IPS-20b (cell line): ENCODE measurements around the gene PTOV1.

Experiments
- H3K27ac ChIP-seq: one replicate; pipeline ENCODE4 v1.5.1; 2013; ENCODE audit warnings: low read length
- H3K27me3 ChIP-seq: 2 replicates; pipeline ENCODE4 v1.6.1; 2013; ENCODE audit warnings: mild to moderate bottlenecking, low read length, inconsistent platforms; ENCODE audit not compliant: insufficient read depth
- H3K36me3 ChIP-seq: 2 replicates; pipeline ENCODE4 v1.6.1; 2013; ENCODE audit warnings: low read depth, mild to moderate bottlenecking, inconsistent platforms, low read length, moderate library complexity; ENCODE audit not compliant: insufficient read depth
- H3K4me1 ChIP-seq: 2 replicates; pipeline ENCODE4 v1.6.1; 2013; ENCODE audit warnings: mild to moderate bottlenecking, control low read depth, inconsistent platforms, low read length, moderate library complexity; ENCODE audit not compliant: insufficient read depth
- H3K4me3 ChIP-seq: 2 replicates; pipeline ENCODE4 v1.5.1; 2013; ENCODE audit warnings: mild to moderate bottlenecking, low read length, inconsistent platforms
- H3K9ac ChIP-seq: 2 replicates; pipeline ENCODE4 v1.6.1; 2013; ENCODE audit warnings: low read depth, mild to moderate bottlenecking, inconsistent platforms, low read length, moderate library complexity
- H3K9me3 ChIP-seq: 2 replicates; pipeline ENCODE4 v1.6.1; 2013; ENCODE audit warnings: mild to moderate bottlenecking, low read depth, low read length, inconsistent platforms; ENCODE audit not compliant: insufficient read depth

The PTOV1 gene

DNA sequence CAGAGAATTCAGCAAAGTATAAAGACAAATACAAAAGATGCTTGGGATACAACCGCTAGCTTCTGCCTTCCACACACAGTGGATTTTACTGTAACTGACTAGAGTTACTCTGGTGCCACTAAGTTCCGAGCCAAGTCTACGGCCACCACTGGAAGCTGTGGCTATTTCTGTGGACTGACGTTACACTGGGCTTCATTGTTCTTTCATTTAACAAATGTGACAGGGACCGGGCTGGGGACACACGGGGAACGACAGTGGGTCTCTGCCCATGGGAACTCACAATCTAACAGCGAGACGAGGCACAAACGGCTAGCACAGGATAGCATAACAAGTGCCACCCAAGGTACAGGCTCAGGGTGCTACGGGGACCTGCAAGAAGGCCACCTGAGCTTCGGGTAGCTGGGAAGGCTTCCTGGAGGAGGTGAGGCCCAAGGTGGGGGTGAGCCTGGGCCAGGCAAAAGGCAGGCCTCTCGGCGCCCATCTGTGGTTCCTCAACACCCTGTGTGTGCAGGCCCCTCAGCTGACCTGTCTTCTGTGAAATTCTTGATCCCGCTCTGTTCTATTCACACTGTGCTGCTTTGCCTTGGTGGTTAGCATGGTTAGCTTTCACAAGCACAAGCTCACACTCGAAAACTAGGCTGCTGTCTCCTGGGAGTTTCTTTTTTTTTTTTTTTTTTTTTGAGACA, 56.1 kb downstream of the PTOV1 start:
- no peaks in the 10 kb centered on the region for H3K9me3 ChIP-seq
- H3K27me3 ChIP-seq = no peaks in the 10 kb centered on the region
- H3K4me3 ChIP-seq = no peak overlapping the region
- peaks cover 7% of the 10 kb centered on the region; the same call in 1 of the 2 replicates for H3K4me1 ChIP-seq
- no peak overlapping the region for H3K9ac ChIP-seq
- H3K36me3 ChIP-seq = peaks cover 50% of the 10 kb centered on the region
- H3K27ac ChIP-seq = no peak overlapping the region

DNA sequence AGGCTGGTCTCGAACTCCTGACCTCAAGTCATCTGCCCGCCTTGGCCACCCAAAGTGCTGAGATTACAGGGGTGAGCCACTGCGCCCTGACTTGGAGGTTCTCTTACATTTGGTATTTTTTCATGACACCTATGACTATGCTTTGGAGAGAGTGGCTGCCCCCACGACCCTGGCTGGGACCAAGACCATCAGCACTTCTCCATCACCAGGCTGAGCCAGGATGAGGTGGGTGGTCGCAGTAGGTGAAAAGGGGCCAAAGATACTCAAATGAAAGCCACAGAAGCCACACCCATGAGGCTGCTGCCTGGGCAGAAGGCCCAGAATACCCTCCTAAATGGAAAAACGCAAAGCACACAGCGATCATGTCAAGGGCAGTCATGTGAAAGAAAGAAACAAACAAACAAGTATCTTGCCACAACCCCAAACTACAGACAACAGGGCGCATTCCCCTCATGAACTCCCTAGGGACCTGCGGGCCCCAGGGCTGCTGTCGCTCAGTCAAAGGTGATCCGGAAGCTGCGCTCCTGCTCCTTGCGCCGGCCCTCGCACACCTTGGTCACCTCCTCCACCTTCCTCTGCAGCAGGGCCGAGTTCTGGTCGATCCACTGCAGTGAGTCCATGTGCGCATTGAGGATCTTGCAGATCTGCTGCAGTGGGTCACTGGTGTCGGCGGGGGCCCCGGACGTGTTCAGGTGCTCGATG, 56.9 kb downstream of the PTOV1 start:
- Histone ChIP-seq H3K4me3 (no peak overlapping the region), H3K4me1 (peaks cover 7% of the 10 kb centered on the region; the same call in 1 of the 2 replicates), H3K27ac (no peak overlapping the region), H3K36me3 (peaks cover 57% of the 10 kb centered on the region), H3K27me3 (no peaks in the 10 kb centered on the region), H3K9ac (no peak overlapping the region), H3K9me3 (no peaks in the 10 kb centered on the region)

GRCh38 chr19:49908480-49909420, 57.8 kb downstream of the PTOV1 start:
- no peaks in the 10 kb centered on the region for H3K27me3 ChIP-seq
- no peak overlapping the region for H3K9ac ChIP-seq
- peaks cover 66% of the 10 kb centered on the region for H3K36me3 ChIP-seq
- no peaks in the 10 kb centered on the region for H3K9me3 ChIP-seq
- no peak overlapping the region for H3K27ac ChIP-seq
- no peak overlapping the region for H3K4me3 ChIP-seq
- peaks cover 7% of the 10 kb centered on the region; the same call in 1 of the 2 replicates for H3K4me1 ChIP-seq

- H3K9me3 ChIP-seq = no peaks in the 10 kb centered on the region
- H3K36me3 ChIP-seq = peaks cover 78% of the 10 kb centered on the region
Observed at GRCh38 chr19:49910179-49910578, 59.2 kb downstream of the PTOV1 start.

More at GRCh38 chr19:49910179-49910578, 59.2 kb downstream of the PTOV1 start:
- no peaks in the 10 kb centered on the region for H3K27me3 ChIP-seq
- no peak overlapping the region for H3K9ac ChIP-seq
- no peak overlapping the region for H3K4me3 ChIP-seq
- no peak overlapping the region for H3K27ac ChIP-seq
- H3K4me1 ChIP-seq = peaks cover 7% of the 10 kb centered on the region; the same call in 1 of the 2 replicates
